Measurements from ENCODE around the gene KIF4A. TPM values are rescaled to one million over a fixed set of nuclear protein-coding genes. Genes with fewer than 3 reads are reported as not detected.
A peak's percentile ranks its signal among the peaks of the same experiment; 100 is the strongest.

Gene KIF4A
- total RNA-seq, 2 donors from 2014 or later: not detected

DNA sequence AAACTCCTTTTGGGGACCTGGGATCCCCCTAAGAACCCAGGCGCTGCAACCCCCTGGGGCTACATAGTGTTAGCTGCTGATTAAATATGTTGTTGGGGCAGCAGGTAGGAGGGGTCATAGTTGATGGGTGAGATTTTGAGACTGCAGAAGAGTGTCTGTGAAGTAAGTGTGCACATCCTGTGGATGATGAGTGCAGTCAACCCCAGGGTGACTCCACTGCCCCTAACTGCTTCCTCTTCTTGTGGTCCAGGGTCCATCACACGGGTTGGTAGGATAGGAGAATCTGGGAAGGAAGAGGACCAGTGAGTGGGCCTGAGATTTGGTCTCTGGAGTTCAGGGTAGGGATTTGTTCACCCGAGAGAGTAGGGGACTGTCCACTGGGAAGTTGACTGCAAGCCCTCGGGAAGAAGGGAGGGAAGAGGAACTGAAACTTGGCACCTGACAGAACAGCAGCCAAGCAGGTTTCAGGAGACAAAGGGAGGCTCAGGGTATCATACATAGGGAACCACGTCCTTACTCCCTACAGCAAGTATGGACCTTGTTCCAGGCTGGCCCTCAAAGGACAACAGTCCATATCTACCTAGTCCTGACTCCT is 163.2 kb downstream of the KIF4A start:
- intact Hi-C loops (cut with DNase I): loop anchor here (10.0 kb wide), 1 partner anchor 102 kb away; no protein-coding TSS in a partner anchor
- Histone ChIP-seq H3K4me3 (no peak overlapping the region), H3K9me3 (no peaks in the 10 kb centered on the region), H3K36me3 (replicated peaks in 1 of 2; ENCODE audit: insufficient read depth in 1 of 2, low read depth in 2 of 2) (no peaks in the 10 kb centered on the region), H3K4me1 (peaks cover 23% of the 10 kb centered on the region), H3K27me3 (no peaks in the 10 kb centered on the region), H3K27ac (peak overlapping the region in 3 of 4 donors; percentile 70 to 96 (median 96))
- no peak for DNase-seq
- no peak for ATAC-seq
- TF ChIP-seq, protein P1, sequence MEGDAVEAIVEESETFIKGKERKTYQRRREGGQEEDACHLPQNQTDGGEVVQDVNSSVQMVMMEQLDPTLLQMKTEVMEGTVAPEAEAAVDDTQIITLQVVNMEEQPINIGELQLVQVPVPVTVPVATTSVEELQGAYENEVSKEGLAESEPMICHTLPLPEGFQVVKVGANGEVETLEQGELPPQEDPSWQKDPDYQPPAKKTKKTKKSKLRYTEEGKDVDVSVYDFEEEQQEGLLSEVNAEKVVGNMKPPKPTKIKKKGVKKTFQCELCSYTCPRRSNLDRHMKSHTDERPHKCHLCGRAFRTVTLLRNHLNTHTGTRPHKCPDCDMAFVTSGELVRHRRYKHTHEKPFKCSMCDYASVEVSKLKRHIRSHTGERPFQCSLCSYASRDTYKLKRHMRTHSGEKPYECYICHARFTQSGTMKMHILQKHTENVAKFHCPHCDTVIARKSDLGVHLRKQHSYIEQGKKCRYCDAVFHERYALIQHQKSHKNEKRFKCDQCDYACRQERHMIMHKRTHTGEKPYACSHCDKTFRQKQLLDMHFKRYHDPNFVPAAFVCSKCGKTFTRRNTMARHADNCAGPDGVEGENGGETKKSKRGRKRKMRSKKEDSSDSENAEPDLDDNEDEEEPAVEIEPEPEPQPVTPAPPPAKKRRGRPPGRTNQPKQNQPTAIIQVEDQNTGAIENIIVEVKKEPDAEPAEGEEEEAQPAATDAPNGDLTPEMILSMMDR (IDR thresholded peaks at IDR 0.05): no peak
- TF ChIP-seq POLR2A (IDR thresholded peaks at IDR 0.05): no peak
- WGBS, 2 donors: 40 to 43% methylated on average over 1 to 5 of the region's 5 CpGs

DNA sequence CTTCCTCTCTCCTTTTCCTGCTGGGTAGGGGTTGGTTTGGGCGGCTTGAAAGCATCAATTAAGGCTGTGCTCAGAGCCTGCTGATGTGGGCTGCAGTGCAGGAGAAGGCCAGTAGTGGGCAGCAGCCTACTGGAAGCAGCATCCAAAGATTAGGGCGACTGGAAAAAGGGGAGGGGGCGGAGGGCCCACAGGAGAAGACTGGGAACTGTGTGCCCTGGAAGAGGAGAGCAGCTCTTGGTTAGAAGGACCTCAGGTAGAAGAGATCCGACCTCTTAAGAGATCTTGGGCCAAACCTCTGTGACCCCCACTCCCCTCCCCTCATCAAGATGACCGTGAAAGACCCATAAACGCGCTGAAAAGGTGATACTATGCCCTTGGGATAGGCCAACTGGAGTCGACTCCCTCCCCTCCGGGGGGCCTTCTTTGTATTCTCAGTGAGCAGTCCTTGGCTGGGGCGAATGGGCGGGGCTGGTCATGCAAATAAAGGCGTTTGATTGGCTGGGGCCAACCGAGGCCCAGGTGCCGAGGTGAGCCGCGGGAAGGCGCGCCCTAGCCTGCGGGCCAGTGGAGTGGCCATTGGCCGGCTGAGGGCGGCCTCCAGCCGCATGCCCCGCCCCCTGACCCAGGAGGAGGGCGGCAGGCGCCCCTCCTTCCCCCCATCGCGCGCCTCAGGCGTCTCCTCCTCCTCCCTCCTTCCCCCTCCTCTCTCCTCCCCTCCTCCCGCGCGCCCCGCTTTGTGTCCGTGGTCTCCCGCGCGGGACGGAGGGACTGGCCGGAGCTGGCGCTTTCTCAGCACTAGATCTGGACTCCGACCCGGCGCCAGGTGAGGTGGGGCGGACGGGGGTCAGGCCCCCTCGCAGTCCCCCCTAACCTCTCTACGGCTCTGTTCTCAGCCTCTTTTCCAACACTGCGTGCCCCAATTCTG is 164.8 kb downstream of the KIF4A start:
- peak; percentile 92 to 96 (median 95) for DNase-seq
- ATAC-seq: peak; percentile 92
- peaks cover 23% of the 10 kb centered on the region for H3K4me1 ChIP-seq
- no peaks in the 10 kb centered on the region for H3K9me3 ChIP-seq
- peak overlapping the region; percentile 39 to 73 for H3K4me3 ChIP-seq
- intact Hi-C loops (cut with DNase I): loop anchor here (10.0 kb wide), 1 partner anchor 100 kb away; no protein-coding TSS in a partner anchor
- no peaks in the 10 kb centered on the region for H3K27me3 ChIP-seq
- peak overlapping the region; percentile 68 to 96 (median 94) for H3K27ac ChIP-seq
- 0 to 5% methylated on average over 6 to 11 of the region's 48 CpGs for WGBS, 2 donors
- peak in 2 of 3 donors; percentile 57 to 60 for TF ChIP-seq POLR2A (IDR thresholded peaks at IDR 0.05)
- TF ChIP-seq, protein P1 (IDR thresholded peaks at IDR 0.05): peak; percentile 65 to 94 (median 90)
- H3K36me3 ChIP-seq (replicated peaks in 1 of 2; ENCODE audit: insufficient read depth in 1 of 2, low read depth in 2 of 2): no peaks in the 10 kb centered on the region

DNA sequence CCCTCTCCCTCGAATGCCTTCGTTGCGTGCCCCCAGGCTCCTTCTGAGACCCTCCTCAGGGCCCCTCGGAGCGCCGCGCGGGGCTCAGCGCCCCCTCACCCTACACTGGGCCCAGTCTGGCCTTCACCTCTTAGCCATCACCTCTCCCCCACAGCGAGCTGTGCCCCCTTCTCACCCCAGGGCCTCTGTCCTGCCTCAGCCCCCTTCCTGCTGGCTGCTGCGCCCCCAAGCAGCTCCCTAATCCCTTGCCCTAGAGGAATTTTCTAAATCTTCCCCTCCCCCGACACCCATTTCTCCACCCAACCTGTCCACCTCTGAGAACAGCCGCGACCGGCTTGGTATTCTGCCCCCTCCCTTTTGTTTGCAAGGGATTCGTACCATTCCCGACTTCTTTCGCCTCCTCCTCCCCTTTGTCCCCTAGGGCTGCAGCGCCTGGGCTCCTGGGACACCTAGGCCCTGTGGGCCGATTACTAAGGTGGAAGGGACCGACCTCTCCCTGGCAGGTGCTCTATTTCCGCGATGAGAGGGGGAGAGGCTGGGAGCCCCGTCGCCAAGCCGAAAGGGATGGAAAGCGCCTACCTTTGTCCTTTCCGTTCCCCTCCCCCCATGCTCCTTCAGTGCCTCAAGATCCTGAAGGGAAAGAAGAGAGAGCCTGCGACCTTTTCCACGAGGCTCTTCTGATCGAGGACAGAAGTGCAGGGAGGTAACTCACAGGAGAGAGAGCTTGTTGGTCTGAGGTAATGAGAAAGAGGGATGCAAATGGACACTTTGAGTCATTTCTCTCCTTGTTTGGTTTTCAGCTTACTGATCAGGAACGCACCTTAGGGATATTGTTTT is 165.7 kb downstream of the KIF4A start:
- Histone ChIP-seq H3K9me3 (no peaks in the 10 kb centered on the region), H3K27ac (peak overlapping the region; percentile 68 to 96 (median 94)), H3K36me3 (replicated peaks in 1 of 2; ENCODE audit: insufficient read depth in 1 of 2, low read depth in 2 of 2) (no peaks in the 10 kb centered on the region), H3K27me3 (no peaks in the 10 kb centered on the region), H3K4me3 (peak overlapping the region; percentile 39 to 73), H3K4me1 (peaks cover 23% of the 10 kb centered on the region)
- peak; percentile 31 to 47 (median 38) for DNase-seq
- 0 to 3% methylated on average over 14 to 22 of the region's 32 CpGs for WGBS, 2 donors
- intact Hi-C loops (cut with DNase I): loop anchor here (10.0 kb wide), 1 partner anchor 99 kb away; no protein-coding TSS in a partner anchor
- peak; percentile 8 for ATAC-seq
- peak in 2 of 3 donors; percentile 30 to 40 for TF ChIP-seq POLR2A (IDR thresholded peaks at IDR 0.05)
- TF ChIP-seq, protein P1 (IDR thresholded peaks at IDR 0.05): no peak

DNA sequence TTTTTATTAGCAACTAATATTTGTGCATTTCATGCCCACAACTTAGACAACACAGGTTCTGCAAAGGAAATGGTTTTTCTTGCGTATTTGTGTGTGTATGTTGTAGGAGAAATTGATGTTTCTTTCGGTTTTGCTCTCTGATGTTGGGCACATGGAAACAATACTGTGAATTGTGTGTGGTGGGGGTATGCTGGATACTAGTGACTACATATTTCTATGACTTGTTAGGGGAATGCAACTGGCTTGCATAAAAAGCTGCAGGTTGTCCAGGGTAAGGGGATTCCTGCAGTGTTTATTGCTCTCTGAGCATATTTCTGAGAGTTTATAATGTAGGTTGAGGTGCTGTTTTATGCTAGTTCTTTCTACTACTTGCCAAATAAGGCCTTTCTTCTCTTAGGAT is 166.4 kb downstream of the KIF4A start:
- peak overlapping the region; percentile 68 to 96 (median 94) for H3K27ac ChIP-seq
- intact Hi-C loops (cut with DNase I): loop anchor here (10.0 kb wide), 1 partner anchor 99 kb away; no protein-coding TSS in a partner anchor

More for the DNA sequence above, 166.4 kb downstream of the KIF4A start:
- no peaks in the 10 kb centered on the region for H3K9me3 ChIP-seq
- H3K27me3 ChIP-seq: no peaks in the 10 kb centered on the region
- WGBS, 2 donors: 11 to 30% methylated on average over 2 of the region's 2 CpGs
- DNase-seq (no peak), ATAC-seq (no peak)
- H3K4me3 ChIP-seq: peak overlapping the region in 1 of 2 donors; percentile 39
- H3K4me1 ChIP-seq: peaks cover 23% of the 10 kb centered on the region
- no peak for TF ChIP-seq POLR2A (IDR thresholded peaks at IDR 0.05)
- TF ChIP-seq, protein P1 (IDR thresholded peaks at IDR 0.05): no peak
- no peaks in the 10 kb centered on the region for H3K36me3 ChIP-seq (replicated peaks in 1 of 2; ENCODE audit: insufficient read depth in 1 of 2, low read depth in 2 of 2)
